ENCODE results near the gene KLK12.

DNA sequence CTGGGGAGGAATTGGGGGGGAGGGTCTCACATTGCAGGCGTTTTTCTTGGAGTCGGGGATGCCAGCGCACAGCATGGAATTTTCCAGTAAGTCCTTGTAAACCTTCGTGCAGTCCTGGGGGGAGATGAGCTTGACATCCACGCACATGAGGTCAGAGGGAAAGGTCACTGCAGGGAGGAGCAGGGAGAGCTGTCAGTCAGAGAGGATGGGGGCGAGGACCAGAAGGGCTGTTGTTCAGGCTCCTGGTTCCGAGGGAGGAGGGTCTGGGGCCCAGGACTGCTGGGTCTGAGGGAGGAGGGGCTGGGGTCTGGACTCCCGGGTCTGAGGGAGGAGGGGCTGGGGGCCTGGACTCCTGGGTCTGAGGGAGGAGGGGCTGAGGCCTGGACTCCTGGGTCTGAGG, 55.0 kb downstream of the KLK12 start:
- TF ChIP-seq, protein P1, sequence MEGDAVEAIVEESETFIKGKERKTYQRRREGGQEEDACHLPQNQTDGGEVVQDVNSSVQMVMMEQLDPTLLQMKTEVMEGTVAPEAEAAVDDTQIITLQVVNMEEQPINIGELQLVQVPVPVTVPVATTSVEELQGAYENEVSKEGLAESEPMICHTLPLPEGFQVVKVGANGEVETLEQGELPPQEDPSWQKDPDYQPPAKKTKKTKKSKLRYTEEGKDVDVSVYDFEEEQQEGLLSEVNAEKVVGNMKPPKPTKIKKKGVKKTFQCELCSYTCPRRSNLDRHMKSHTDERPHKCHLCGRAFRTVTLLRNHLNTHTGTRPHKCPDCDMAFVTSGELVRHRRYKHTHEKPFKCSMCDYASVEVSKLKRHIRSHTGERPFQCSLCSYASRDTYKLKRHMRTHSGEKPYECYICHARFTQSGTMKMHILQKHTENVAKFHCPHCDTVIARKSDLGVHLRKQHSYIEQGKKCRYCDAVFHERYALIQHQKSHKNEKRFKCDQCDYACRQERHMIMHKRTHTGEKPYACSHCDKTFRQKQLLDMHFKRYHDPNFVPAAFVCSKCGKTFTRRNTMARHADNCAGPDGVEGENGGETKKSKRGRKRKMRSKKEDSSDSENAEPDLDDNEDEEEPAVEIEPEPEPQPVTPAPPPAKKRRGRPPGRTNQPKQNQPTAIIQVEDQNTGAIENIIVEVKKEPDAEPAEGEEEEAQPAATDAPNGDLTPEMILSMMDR (conservative IDR thresholded peaks at IDR 0.05 in 1 of 2, IDR thresholded peaks at IDR 0.05 in 1 of 2; ENCODE audit: low read depth in 1 of 2, low read length in 2 of 2) = no peak
- no peak for TF ChIP-seq EZH2 (IDR thresholded peaks at IDR 0.05; ENCODE audit: low read length, missing control alignments)

Data from fibroblast of lung (primary cell).